Lower leg skin (tissue), 4 donors: ENCODE results near the gene CHMP3. TPM values are rescaled to one million over a fixed set of nuclear protein-coding genes. Genes with fewer than 3 reads are reported as not detected.
"Not testable (repeated sequence)": the region's sequence is repeated elsewhere in the genome, so short reads cannot be mapped to it uniquely, and the experiment has no call there.

Source experiments
- DNase-seq, 2 donors: peaks; one replicate each; pipeline ENCODE4 v3.0.0-alpha.2; 2019; ENCODE audit warnings: low spot score in 2 of 2
- H3K4me3 ChIP-seq: fragments of 200-600 bp; sonication (generic); 2 replicates; pipeline ENCODE4 v1.5.1; 2017; ENCODE audit warnings: mild to moderate bottlenecking, low read depth; ENCODE audit not compliant: poor library complexity, severe bottlenecking
- CTCF ChIP-seq, 3 donors: fragments of 450-650 bp; IDR thresholded peaks; one replicate each; pipeline ENCODE4 v1.5.1; 2016; ENCODE audit warnings: antibody characterized with exemption in 3 of 3, mild to moderate bottlenecking in 3 of 3, moderate library complexity in 2 of 3
- POLR2A ChIP-seq, 2 donors: fragments of 450-650 bp; IDR thresholded peaks; one replicate each; pipeline ENCODE4 v1.6.1; 2016 to 2017; ENCODE audit warnings: antibody characterized with exemption in 2 of 2, mild to moderate bottlenecking in 1 of 2, moderate library complexity in 1 of 2
- WGBS, 2 donors: methylation state at CpG; one replicate each; pipeline ENCODE4 v1.1.5; 2018; 5-methylcytosine and 5-hydroxymethylcytosine counted together
- intact Hi-C: fragments of 100-400 bp; cut with DNase I; formaldehyde crosslinking; loops from one replicate; pipeline ENCODE4 v1.15.0; 2023; ENCODE audit warnings: low total_unique reads
- total RNA-seq, 4 donors: library from RNA; depleted of rRNA; stranded (reverse); fragments of >200 nt; gene quantifications; one replicate each; pipeline ENCODE4 v1.1.0, GENCODE V29; 2016

The CHMP3 gene
- total RNA-seq, 4 donors from 2014 or later: 88.2 to 110 (median 97.7) TPM

GRCh38 chr2:86507600-86507999 lies 55.6 kb downstream of the CHMP3 start:
- no peak for TF ChIP-seq CTCF (IDR thresholded peaks at IDR 0.05)
- TF ChIP-seq POLR2A (IDR thresholded peaks at IDR 0.05): no peak
- intact Hi-C loops: no loop called here
- 91 to 98% methylated on average over 7 of the region's 7 CpGs for WGBS, 2 donors
- H3K4me3 ChIP-seq: no peak overlapping the region
- no peak for DNase-seq

- H3K4me3 ChIP-seq: no peak overlapping the region
- WGBS, 2 donors: 91 to 100% methylated on average over 2 of the region's 2 CpGs
- DNase-seq: no peak
- intact Hi-C loops: no loop called here
- no peak for TF ChIP-seq CTCF (IDR thresholded peaks at IDR 0.05)
These were observed 62.7 kb downstream of the CHMP3 start for GRCh38 chr2:86500325-86501083.

- DNase-seq: no peak
- 84 to 94% methylated on average over 6 of the region's 6 CpGs for WGBS, 2 donors
- intact Hi-C loops: no loop called here
- H3K4me3 ChIP-seq: no peak overlapping the region
- TF ChIP-seq POLR2A (IDR thresholded peaks at IDR 0.05) (no peak), CTCF (IDR thresholded peaks at IDR 0.05) (no peak)
These were observed 63.9 kb downstream of the CHMP3 start for GRCh38 chr2:86499326-86499725.

GRCh38 chr2:86498468-86499260 lies 64.6 kb downstream of the CHMP3 start:
- 57 to 66% methylated on average over 3 of the region's 3 CpGs for whole genome bisulfite sequencing, 2 donors
- TF ChIP-seq CTCF (IDR thresholded peaks at IDR 0.05) (no peak), POLR2A (IDR thresholded peaks at IDR 0.05) (no peak)
- no peak for DNase-seq
- H3K4me3 ChIP-seq: no peak overlapping the region
- intact Hi-C loops: no loop called here

GRCh38 chr2:86496391-86496790 lies 66.9 kb downstream of the CHMP3 start:
- intact Hi-C loops, DNase-seq, H3K4me3 ChIP-seq: not testable (repeated sequence)
- WGBS, 2 donors: 86 to 90% methylated on average over 3 of the region's 3 CpGs

- 74 to 88% methylated on average over 1 of the region's 1 CpG for WGBS, 2 donors
- H3K4me3 ChIP-seq: no peak overlapping the region
- DNase-seq: no peak
- no peak for TF ChIP-seq POLR2A (IDR thresholded peaks at IDR 0.05)
- no peak for TF ChIP-seq CTCF (IDR thresholded peaks at IDR 0.05)
- intact Hi-C loops: no loop called here
These were observed 71.2 kb downstream of the CHMP3 start for GRCh38 chr2:86492048-86492453.
